ENCODE measurements around the gene FAM131C. TPM values are rescaled to one million over a fixed set of nuclear protein-coding genes. Genes with fewer than 3 reads are reported as not detected.
"Not testable (repeated sequence)": the region's sequence is repeated elsewhere in the genome, so short reads cannot be mapped to it uniquely, and the experiment has no call there.

FAM131C gene
- total RNA-seq, 2 experiments from 2014 or later = 5.1 to 5.6 TPM

- ChIA-PET CTCF (interaction anchor here (1.6 kb wide), 1 partner anchor 28 kb away, joined by 3 read pairs; no protein-coding TSS in a partner anchor), POLR2A (no interaction called here)
- Mint-ChIP-seq H3K27me3 (no peaks in the 10 kb centered on the region), H3K4me3 (no peak overlapping the region), H3K27ac (no peak overlapping the region), H3K4me1 (no peaks in the 10 kb centered on the region), H3K36me3 (ENCODE audit: low read depth) (no peaks in the 10 kb centered on the region), H3K9me3 (no peaks in the 10 kb centered on the region)
- DNase-seq = no peak
Measured at GRCh38 chr1:16029288-16029687, 44.2 kb downstream of the FAM131C start.

GRCh38 chr1:16029003-16029268, 44.5 kb downstream of the FAM131C start:
- H3K9me3 Mint-ChIP-seq; H3K4me3 Mint-ChIP-seq; H3K27ac Mint-ChIP-seq; POLR2A ChIA-PET; H3K36me3 Mint-ChIP-seq (ENCODE audit: low read depth); DNase-seq; H3K27me3 Mint-ChIP-seq; H3K4me1 Mint-ChIP-seq: not testable (repeated sequence)
- CTCF ChIA-PET = interaction anchor here (1.6 kb wide), 1 partner anchor 29 kb away, joined by 3 read pairs; no protein-coding TSS in a partner anchor

GRCh38 chr1:16028237-16029002, 45.0 kb downstream of the FAM131C start:
- no peaks in the 10 kb centered on the region for H3K27me3 Mint-ChIP-seq
- no peak overlapping the region for H3K4me3 Mint-ChIP-seq
- no peaks in the 10 kb centered on the region for H3K4me1 Mint-ChIP-seq
- H3K27ac Mint-ChIP-seq = no peak overlapping the region
- no peaks in the 10 kb centered on the region for H3K9me3 Mint-ChIP-seq
- no peaks in the 10 kb centered on the region for H3K36me3 Mint-ChIP-seq (ENCODE audit: low read depth)
- ChIA-PET CTCF (interaction anchor here (1.6 kb wide), 1 partner anchor 29 kb away, joined by 3 read pairs; no protein-coding TSS in a partner anchor), POLR2A (no interaction called here)
- no peak for DNase-seq

GRCh38 chr1:16026723-16027484, 46.5 kb downstream of the FAM131C start:
- ChIA-PET POLR2A (interaction anchor here (1.0 kb wide), 1 partner anchor 193 kb away, joined by 3 read pairs; no protein-coding TSS in a partner anchor), CTCF (no interaction called here)
- no peaks in the 10 kb centered on the region for H3K27me3 Mint-ChIP-seq
- H3K4me1 Mint-ChIP-seq = no peaks in the 10 kb centered on the region
- H3K9me3 Mint-ChIP-seq = no peaks in the 10 kb centered on the region
- no peak for DNase-seq
- no peak overlapping the region for H3K27ac Mint-ChIP-seq
- H3K36me3 Mint-ChIP-seq (ENCODE audit: low read depth) = no peaks in the 10 kb centered on the region
- no peak overlapping the region for H3K4me3 Mint-ChIP-seq

GRCh38 chr1:16026302-16026701, 47.1 kb downstream of the FAM131C start:
- CTCF ChIA-PET; H3K4me3 Mint-ChIP-seq; H3K9me3 Mint-ChIP-seq; DNase-seq; H3K36me3 Mint-ChIP-seq (ENCODE audit: low read depth); H3K27me3 Mint-ChIP-seq; H3K27ac Mint-ChIP-seq; H3K4me1 Mint-ChIP-seq: not testable (repeated sequence)
- POLR2A ChIA-PET = interaction anchor here (1.0 kb wide), 1 partner anchor 192 kb away, joined by 3 read pairs; no protein-coding TSS in a partner anchor

- ChIA-PET POLR2A (no interaction called here), CTCF (no interaction called here)
- Mint-ChIP-seq H3K27me3 (peaks cover 3% of the 10 kb centered on the region), H3K27ac (no peak overlapping the region), H3K4me3 (no peak overlapping the region), H3K4me1 (no peaks in the 10 kb centered on the region), H3K9me3 (no peaks in the 10 kb centered on the region), H3K36me3 (ENCODE audit: low read depth) (no peaks in the 10 kb centered on the region)
- no peak for DNase-seq
Measured at GRCh38 chr1:16023050-16023653, 50.3 kb downstream of the FAM131C start.

GRCh38 chr1:16022393-16022792, 51.1 kb downstream of the FAM131C start:
- no peak overlapping the region for H3K4me3 Mint-ChIP-seq
- H3K4me1 Mint-ChIP-seq = no peaks in the 10 kb centered on the region
- H3K27me3 Mint-ChIP-seq = peaks cover 3% of the 10 kb centered on the region
- H3K27ac Mint-ChIP-seq = no peak overlapping the region
- H3K9me3 Mint-ChIP-seq = no peaks in the 10 kb centered on the region
- CTCF ChIA-PET = no interaction called here
- no peaks in the 10 kb centered on the region for H3K36me3 Mint-ChIP-seq (ENCODE audit: low read depth)
- POLR2A ChIA-PET = no interaction called here
- no peak for DNase-seq

GRCh38 chr1:16021681-16022080, 51.8 kb downstream of the FAM131C start, which contains the start of gene CLCNKA:
CLCNKA (plus strand) TSS chr1:16022036; CDS start chr1:16022620, 584 bp downstream.
- peaks cover 3% of the 10 kb centered on the region for H3K27me3 Mint-ChIP-seq
- ChIA-PET CTCF (no interaction called here), POLR2A (no interaction called here)
- H3K36me3 Mint-ChIP-seq (ENCODE audit: low read depth) = no peaks in the 10 kb centered on the region
- no peaks in the 10 kb centered on the region for H3K4me1 Mint-ChIP-seq
- DNase-seq = no peak
- H3K27ac Mint-ChIP-seq = no peak within 1 kb of the TSS
- no peaks in the 10 kb centered on the region for H3K9me3 Mint-ChIP-seq
- H3K4me3 Mint-ChIP-seq = no peak within 1 kb of the TSS

- CTCF ChIA-PET = interaction anchor here (0.9 to 1.6 kb wide), 2 partner anchors 11 to 13 kb away, joined by 3 to 4 read pairs; no protein-coding TSS in a partner anchor
- H3K4me1 Mint-ChIP-seq; H3K36me3 Mint-ChIP-seq (ENCODE audit: low read depth); DNase-seq; H3K4me3 Mint-ChIP-seq; H3K27me3 Mint-ChIP-seq; POLR2A ChIA-PET; H3K9me3 Mint-ChIP-seq; H3K27ac Mint-ChIP-seq: not testable (repeated sequence)
Measured at GRCh38 chr1:16020878-16021277, 52.6 kb downstream of the FAM131C start.

GRCh38 chr1:16020325-16020724, 53.1 kb downstream of the FAM131C start:
- DNase-seq = no peak
- H3K27me3 Mint-ChIP-seq = peaks cover 3% of the 10 kb centered on the region
- ChIA-PET CTCF (interaction anchor here (0.9 to 1.6 kb wide), 2 partner anchors 10 to 13 kb away, joined by 3 to 4 read pairs; no protein-coding TSS in a partner anchor), POLR2A (no interaction called here)
- no peaks in the 10 kb centered on the region for H3K9me3 Mint-ChIP-seq
- H3K36me3 Mint-ChIP-seq (ENCODE audit: low read depth) = no peaks in the 10 kb centered on the region
- no peak overlapping the region for H3K4me3 Mint-ChIP-seq
- no peaks in the 10 kb centered on the region for H3K4me1 Mint-ChIP-seq
- H3K27ac Mint-ChIP-seq = no peak overlapping the region

GRCh38 chr1:16019644-16020277, 53.7 kb downstream of the FAM131C start:
- Mint-ChIP-seq H3K9me3 (no peaks in the 10 kb centered on the region), H3K36me3 (ENCODE audit: low read depth) (no peaks in the 10 kb centered on the region), H3K27me3 (peaks cover 3% of the 10 kb centered on the region), H3K27ac (no peak overlapping the region), H3K4me3 (no peak overlapping the region), H3K4me1 (no peaks in the 10 kb centered on the region)
- CTCF ChIA-PET = interaction anchor here (0.6 to 1.6 kb wide), 2 partner anchors 12 to 228 kb away, joined by 3 to 4 read pairs; no protein-coding TSS in a partner anchor
- DNase-seq = no peak
- POLR2A ChIA-PET = no interaction called here

- Mint-ChIP-seq H3K36me3 (ENCODE audit: low read depth) (no peaks in the 10 kb centered on the region), H3K9me3 (no peaks in the 10 kb centered on the region), H3K27me3 (peaks cover 9% of the 10 kb centered on the region), H3K4me3 (no peak overlapping the region), H3K4me1 (no peaks in the 10 kb centered on the region), H3K27ac (no peak overlapping the region)
- CTCF ChIA-PET = interaction anchor here (0.6 to 1.6 kb wide), 2 partner anchors 11 to 227 kb away, joined by 3 to 4 read pairs; no protein-coding TSS in a partner anchor
- DNase-seq = no peak
- POLR2A ChIA-PET = no interaction called here
Measured at GRCh38 chr1:16018749-16019643, 54.5 kb downstream of the FAM131C start.

All from activated CD4-positive, alpha-beta memory T cell treated with anti-CD3 and anti-CD28 coated beads, Interleukin-2, amount 10 ng/mL, durations not matched to agents 7 days and 5 days (primary cell).